PC-3 (cell line): ENCODE measurements around the gene CD99. TPM values are rescaled to one million over a fixed set of nuclear protein-coding genes. Genes with fewer than 3 reads are reported as not detected.

Experiments
- ATAC-seq: fragments of 200-7000 bp; cut with Tn5 transposase; 2 replicates; pipeline ENCODE4 v1.9.1; 2020; ENCODE audit warnings: mild to moderate bottlenecking, moderate library complexity
- BruUV-seq: library from RNA; stranded (reverse); fragments of 400-500 nt; replicated peaks from 2 replicates; lab custom pipeline; 2021; lab: Mats Ljungman, UMichigan
- CTCF ChIA-PET: fragments of 300-600 bp; sonication (Branson Sonifier 250); formaldehyde crosslinking; loops from one replicate; lab custom pipeline; 2022; ENCODE audit warnings: antibody characterized with exemption; lab: Charles Lee
- POLR2A ChIA-PET: fragments of 300-600 bp; sonication (Branson Sonifier 250); formaldehyde crosslinking; loops from one replicate; lab custom pipeline; 2022; ENCODE audit warnings: antibody characterized with exemption; ENCODE audit not compliant: unreplicated experiment; lab: Charles Lee
- DNase-seq: peaks from one replicate; pipeline ENCODE4 v3.0.0-alpha.2; 2015
- H2AFZ ChIP-seq: fragments of 300-600 bp; sonication (generic); 2 replicates; pipeline ENCODE4 v1.6.0; 2016; ENCODE audit warnings: antibody characterized with exemption, low read length
- H3F3A ChIP-seq: fragments of 300-600 bp; sonication (generic); one replicate; pipeline ENCODE4 v1.6.0; 2017; ENCODE audit warnings: antibody characterized with exemption, low read length, control low read depth, mild to moderate bottlenecking; ENCODE audit not compliant: unreplicated experiment
- H3K27ac ChIP-seq: fragments of 300-600 bp; sonication (generic); 2 replicates; pipeline ENCODE4 v1.5.1; 2016; ENCODE audit warnings: mild to moderate bottlenecking, low read length
- H3K27me3 ChIP-seq: fragments of 300-600 bp; sonication (generic); 2 replicates; pipeline ENCODE4 v1.6.1; 2016; ENCODE audit warnings: low read length, mixed read lengths
- H3K36me3 ChIP-seq: fragments of 300-600 bp; sonication (generic); 2 replicates; pipeline ENCODE4 v1.6.1; 2016; ENCODE audit warnings: low read depth, mixed run types, low read length, mixed read lengths
- H3K4me1 ChIP-seq: fragments of 300-600 bp; sonication (generic); 2 replicates; pipeline ENCODE4 v1.5.1; 2016; ENCODE audit warnings: low read length; ENCODE audit not compliant: insufficient read depth
- H3K4me2 ChIP-seq: fragments of 300-600 bp; sonication (generic); 2 replicates; pipeline ENCODE4 v1.6.0; 2016; ENCODE audit warnings: low read length
- H3K4me3 ChIP-seq: fragments of 300-600 bp; sonication (generic); 2 replicates; pipeline ENCODE4 v1.5.1; 2016; ENCODE audit warnings: mild to moderate bottlenecking, low read length, mixed read lengths
- H3K79me2 ChIP-seq: fragments of 300-600 bp; sonication (generic); 2 replicates; pipeline ENCODE4 v1.6.1; 2017; ENCODE audit warnings: low read length, mixed read lengths
- H3K9ac ChIP-seq: fragments of 300-600 bp; sonication (generic); 2 replicates; pipeline ENCODE4 v1.6.0; 2016; ENCODE audit warnings: mild to moderate bottlenecking, low read length
- H3K9me2 ChIP-seq: fragments of 300-600 bp; sonication (generic); replicated peaks from 2 replicates; pipeline ENCODE4 v1.6.1; 2016; ENCODE audit warnings: mixed run types, low read length, mixed read lengths
- H3K9me3 ChIP-seq: fragments of 300-600 bp; sonication (generic); 2 replicates; pipeline ENCODE4 v1.6.1; 2016; ENCODE audit warnings: low read length, mixed read lengths
- H4K20me1 ChIP-seq: fragments of 300-600 bp; sonication (generic); 2 replicates; pipeline ENCODE4 v1.6.1; 2016; ENCODE audit warnings: low read length, mixed read lengths
- EZH2 ChIP-seq: fragments of 300-600 bp; sonication (generic); IDR thresholded peaks from one replicate; pipeline ENCODE4 v1.6.1; 2017; ENCODE audit warnings: antibody characterized with exemption, mild to moderate bottlenecking, low read length; ENCODE audit not compliant: unreplicated experiment
- EZH2phosphoT487 ChIP-seq: fragments of 300-600 bp; sonication (generic); IDR thresholded peaks from 2 replicates; pipeline ENCODE4 v1.6.1; 2018; ENCODE audit warnings: mild to moderate bottlenecking, antibody characterized with exemption, low read length, borderline replicate concordance
- intact Hi-C: fragments of 100-400 bp; cut with micrococcal nuclease; formaldehyde crosslinking; loops from 2 replicates; pipeline ENCODE4 v1.9.0; 2023
- total RNA-seq: library from RNA; depleted of rRNA; stranded (reverse); fragments of >200 nt; gene quantifications from 2 replicates; pipeline ENCODE4 v1.2.3, GENCODE V29; 2014
- TF ChIP-seq, protein P1 (sequence below): fragments of 300-600 bp; sonication (generic); conservative IDR thresholded peaks from 2 replicates; pipeline ENCODE4 v1.5.1; 2017; ENCODE audit warnings: antibody characterized with exemption, low read depth, mild to moderate bottlenecking, low read length

Gene CD99
- total RNA-seq, 1 experiment from 2014 or later = 202 TPM

DNA sequence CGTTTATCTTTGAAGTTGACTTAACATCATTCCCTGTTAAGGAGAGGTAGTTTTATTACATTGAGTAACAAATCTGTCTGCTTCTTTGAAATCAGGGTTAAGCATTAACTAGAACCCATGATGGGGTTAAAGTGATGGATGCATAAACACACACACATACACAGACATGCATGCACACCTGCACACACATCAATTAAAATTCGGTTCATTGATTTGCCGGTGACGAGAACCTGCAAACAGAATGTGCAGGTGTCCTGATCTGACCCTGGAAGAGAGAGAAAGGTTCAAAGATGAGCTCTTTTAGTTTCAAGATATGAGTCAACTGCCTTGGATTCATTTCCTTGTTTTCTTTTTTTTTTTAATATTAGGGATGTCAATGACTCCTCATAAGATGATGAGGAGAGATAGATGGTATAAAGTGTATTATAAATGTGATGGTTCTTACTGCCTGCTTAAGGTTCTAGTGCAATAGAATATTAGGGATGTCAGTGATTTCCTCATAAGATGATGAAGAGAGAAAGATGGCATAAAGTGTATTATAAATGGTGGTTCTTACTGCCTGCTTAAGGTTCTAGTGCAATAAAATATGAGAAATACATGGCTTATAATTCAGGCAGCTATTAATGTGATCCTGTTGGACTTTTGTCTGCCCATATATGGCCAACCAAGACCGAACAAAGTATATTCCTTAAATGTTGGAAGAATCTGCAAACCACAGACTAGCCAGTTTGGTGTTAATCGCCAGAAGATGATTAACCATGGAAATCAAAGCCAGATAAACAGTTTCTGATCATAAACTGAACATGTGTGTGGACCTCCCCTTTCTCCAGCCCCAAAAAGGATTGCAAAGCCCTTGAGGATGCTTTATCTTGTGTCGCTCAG lies 14.1 kb upstream of the CD99 start:
- peaks cover 10% of the 10 kb centered on the region for H3K4me1 ChIP-seq
- H3K27me3 ChIP-seq = no peaks in the 10 kb centered on the region
- H3K4me2 ChIP-seq = peak overlapping the region; percentile 68
- ATAC-seq (no peak), DNase-seq (peak; percentile 17)
- H3K9me3 ChIP-seq = no peaks in the 10 kb centered on the region
- intact Hi-C loops = loop anchor here (5.0 kb wide), 1 partner anchor 35 kb away; no protein-coding TSS in a partner anchor
- H2AFZ ChIP-seq = no peak overlapping the region
- H3K79me2 ChIP-seq = no peaks in the 10 kb centered on the region
- H3F3A ChIP-seq = no peaks in the 10 kb centered on the region
- TF ChIP-seq, protein P1, sequence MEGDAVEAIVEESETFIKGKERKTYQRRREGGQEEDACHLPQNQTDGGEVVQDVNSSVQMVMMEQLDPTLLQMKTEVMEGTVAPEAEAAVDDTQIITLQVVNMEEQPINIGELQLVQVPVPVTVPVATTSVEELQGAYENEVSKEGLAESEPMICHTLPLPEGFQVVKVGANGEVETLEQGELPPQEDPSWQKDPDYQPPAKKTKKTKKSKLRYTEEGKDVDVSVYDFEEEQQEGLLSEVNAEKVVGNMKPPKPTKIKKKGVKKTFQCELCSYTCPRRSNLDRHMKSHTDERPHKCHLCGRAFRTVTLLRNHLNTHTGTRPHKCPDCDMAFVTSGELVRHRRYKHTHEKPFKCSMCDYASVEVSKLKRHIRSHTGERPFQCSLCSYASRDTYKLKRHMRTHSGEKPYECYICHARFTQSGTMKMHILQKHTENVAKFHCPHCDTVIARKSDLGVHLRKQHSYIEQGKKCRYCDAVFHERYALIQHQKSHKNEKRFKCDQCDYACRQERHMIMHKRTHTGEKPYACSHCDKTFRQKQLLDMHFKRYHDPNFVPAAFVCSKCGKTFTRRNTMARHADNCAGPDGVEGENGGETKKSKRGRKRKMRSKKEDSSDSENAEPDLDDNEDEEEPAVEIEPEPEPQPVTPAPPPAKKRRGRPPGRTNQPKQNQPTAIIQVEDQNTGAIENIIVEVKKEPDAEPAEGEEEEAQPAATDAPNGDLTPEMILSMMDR = no peak
- no peak for TF ChIP-seq EZH2phosphoT487
- TF ChIP-seq EZH2 = no peak
- H3K9me2 ChIP-seq = no peaks in the 10 kb centered on the region
- H3K27ac ChIP-seq = no peak overlapping the region
- CTCF ChIA-PET = no interaction called here
- no peak overlapping the region for H3K4me3 ChIP-seq
- no peaks in the 10 kb centered on the region for H3K36me3 ChIP-seq
- BruUV-seq = no TSS peak
- no peak overlapping the region for H3K9ac ChIP-seq
- H4K20me1 ChIP-seq = no peaks in the 10 kb centered on the region
- POLR2A ChIA-PET = no interaction called here

DNA sequence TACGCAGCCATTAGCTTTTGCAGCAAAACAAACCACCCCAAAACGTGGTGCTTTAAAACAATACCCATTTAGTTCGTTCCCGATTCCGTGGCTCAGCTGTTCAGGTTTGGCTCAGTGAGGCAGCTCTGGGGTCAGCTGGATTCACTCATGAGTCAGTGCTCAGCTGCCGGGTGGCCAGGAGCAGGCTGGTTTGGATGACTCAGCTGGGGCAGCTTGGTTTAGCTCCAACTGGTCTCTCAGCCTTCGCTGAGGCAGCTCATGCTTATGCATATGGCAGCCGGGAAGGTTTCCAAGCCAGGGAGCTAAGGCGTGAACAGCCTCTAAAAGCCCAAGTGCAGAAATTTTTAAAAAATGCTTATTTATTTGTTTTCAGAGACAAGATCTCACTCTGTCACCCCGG lies 13.3 kb upstream of the CD99 start:
- Histone ChIP-seq H3K27me3 (no peaks in the 10 kb centered on the region), H3K4me1 (peaks cover 10% of the 10 kb centered on the region), H3K4me2 (peak overlapping the region; percentile 68), H3K9ac (no peak overlapping the region), H2AFZ (no peak overlapping the region), H3K36me3 (no peaks in the 10 kb centered on the region), H3K9me3 (no peaks in the 10 kb centered on the region), H3K9me2 (no peaks in the 10 kb centered on the region), H3K79me2 (no peaks in the 10 kb centered on the region), H3K4me3 (no peak overlapping the region), H3F3A (no peaks in the 10 kb centered on the region), H4K20me1 (no peaks in the 10 kb centered on the region), H3K27ac (no peak overlapping the region)
- CTCF ChIA-PET = no interaction called here
- DNase-seq = peak; percentile 89
- TF ChIP-seq EZH2 (no peak), EZH2phosphoT487 (no peak)
- TF ChIP-seq, protein P1 = no peak
- BruUV-seq = no TSS peak
- intact Hi-C loops = loop anchor here (5.0 kb wide), 1 partner anchor 35 kb away; no protein-coding TSS in a partner anchor
- POLR2A ChIA-PET = no interaction called here
- ATAC-seq = peak; percentile 99

DNA sequence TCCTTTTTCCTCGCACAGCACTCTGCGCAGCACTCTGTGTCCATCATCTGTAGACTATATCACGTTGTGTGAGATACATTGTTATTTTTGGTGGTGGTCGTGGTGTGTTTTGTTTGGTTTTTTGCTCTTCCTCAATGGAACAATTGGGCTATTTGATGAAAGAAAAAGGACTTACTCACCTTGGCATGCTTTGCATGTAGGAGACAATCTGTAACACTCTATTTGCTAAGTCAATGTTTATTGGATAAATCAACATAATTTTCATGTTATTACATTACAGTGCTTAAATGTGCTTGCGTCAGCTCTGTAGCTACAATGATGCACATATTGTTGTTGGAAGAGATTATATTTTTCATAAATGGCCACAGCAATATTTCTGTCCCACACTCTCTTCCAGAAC lies 12.5 kb upstream of the CD99 start:
- TF ChIP-seq EZH2phosphoT487 (no peak), EZH2 (no peak)
- TF ChIP-seq, protein P1 = no peak
- no peaks in the 10 kb centered on the region for H4K20me1 ChIP-seq
- POLR2A ChIA-PET = no interaction called here
- H3K27ac ChIP-seq = no peak overlapping the region
- BruUV-seq = no TSS peak
- H3K4me1 ChIP-seq = peaks cover 10% of the 10 kb centered on the region
- H3K4me3 ChIP-seq = no peak overlapping the region
- no peak overlapping the region for H3K9ac ChIP-seq
- no peak for ATAC-seq
- no peaks in the 10 kb centered on the region for H3F3A ChIP-seq
- no peak overlapping the region for H3K4me2 ChIP-seq
- intact Hi-C loops = loop anchor here (5.0 kb wide), 1 partner anchor 34 kb away; no protein-coding TSS in a partner anchor
- no peak for DNase-seq
- H3K36me3 ChIP-seq = no peaks in the 10 kb centered on the region
- H2AFZ ChIP-seq = no peak overlapping the region
- no peaks in the 10 kb centered on the region for H3K27me3 ChIP-seq
- CTCF ChIA-PET = no interaction called here
- H3K9me2 ChIP-seq = no peaks in the 10 kb centered on the region
- H3K79me2 ChIP-seq = no peaks in the 10 kb centered on the region
- H3K9me3 ChIP-seq = no peaks in the 10 kb centered on the region
